Left lung (tissue), 10 donors: ENCODE measurements around the gene NOC4L. TPM values are rescaled to one million over a fixed set of nuclear protein-coding genes. Genes with fewer than 3 reads are reported as not detected.
A peak's percentile ranks its signal among the peaks of the same experiment; 100 is the strongest.

Source experiments
- ATAC-seq: fragments of 200-7000 bp; cut with Tn5 transposase; one replicate; pipeline ENCODE4 v1.9.1; 2020; ENCODE audit warnings: moderate library complexity
- DNase-seq, 4 donors: peaks; one replicate each; pipeline ENCODE4 v3.0.0-alpha.2; 2013 to 2020
- H3K27ac ChIP-seq, 2 donors: fragments of 200-600 bp; sonication (generic) in 1 of 2; one replicate each; pipeline versions ENCODE4 v1.5.0 to v1.8.0; 2020 to 2021
- H3K27me3 ChIP-seq, 2 donors: fragments of 200-600 bp; sonication (generic) in 1 of 2; one replicate each; pipeline versions ENCODE4 v1.5.0 to v1.8.0; 2020 to 2021
- H3K36me3 ChIP-seq, 2 donors: fragments of 200-600 bp; sonication (generic) in 1 of 2; one replicate each; pipeline versions ENCODE4 v1.5.0 to v1.8.0; 2020 to 2021
- H3K4me1 ChIP-seq, 2 donors: fragments of 200-600 bp; one replicate each; pipeline ENCODE4 v1.8.0; 2021
- H3K4me3 ChIP-seq, 2 donors: fragments of 200-600 bp; sonication (generic) in 1 of 2; one replicate each; pipeline versions ENCODE4 v1.5.0 to v1.8.0; 2020 to 2021; ENCODE audit warnings: mild to moderate bottlenecking in 1 of 2
- H3K9me3 ChIP-seq, 2 donors: fragments of 200-600 bp; sonication (generic) in 1 of 2; one replicate each; pipeline versions ENCODE4 v1.5.0 to v1.8.0; 2020 to 2021
- intact Hi-C, 2 donors: fragments of 100-400 bp; cut with DNase I; formaldehyde crosslinking; loops; one replicate each; pipeline versions ENCODE4 v1.11.2 to v1.14.2; 2022
- polyA plus RNA-seq, 6 donors: library from polyadenylated mRNA; unstranded; fragments of 120-200 nt; gene quantifications; one replicate each; pipeline ENCODE4 v1.2.1, GENCODE V29; 2013; ENCODE audit not compliant: insufficient read length in 6 of 6
- total RNA-seq, 2 donors: library from RNA; stranded (reverse); fragmentation: NEBNext Ultra II Directional; extraction: Animal tissue kit (Norgen Biotek cat#: 25700); gene quantifications; one replicate each; pipeline ENCODE4 v1.2.1, GENCODE V29; 2021
- TF ChIP-seq, protein P1 (sequence below), 2 donors: fragments of 200-600 bp; sonication (generic) in 1 of 2; IDR thresholded peaks; one replicate each; pipeline versions ENCODE4 v1.5.0 to v1.8.0; 2021; ENCODE audit warnings: antibody characterized with exemption in 2 of 2
- donor health status: DM: no; HTN: yes; CAD: no.
- donor health status: DM: no; HTN: no; CAD: no.

NOC4L gene
- total and polyA plus RNA-seq, 8 donors = 10.6 to 19.6 (median 12.5) TPM

DNA sequence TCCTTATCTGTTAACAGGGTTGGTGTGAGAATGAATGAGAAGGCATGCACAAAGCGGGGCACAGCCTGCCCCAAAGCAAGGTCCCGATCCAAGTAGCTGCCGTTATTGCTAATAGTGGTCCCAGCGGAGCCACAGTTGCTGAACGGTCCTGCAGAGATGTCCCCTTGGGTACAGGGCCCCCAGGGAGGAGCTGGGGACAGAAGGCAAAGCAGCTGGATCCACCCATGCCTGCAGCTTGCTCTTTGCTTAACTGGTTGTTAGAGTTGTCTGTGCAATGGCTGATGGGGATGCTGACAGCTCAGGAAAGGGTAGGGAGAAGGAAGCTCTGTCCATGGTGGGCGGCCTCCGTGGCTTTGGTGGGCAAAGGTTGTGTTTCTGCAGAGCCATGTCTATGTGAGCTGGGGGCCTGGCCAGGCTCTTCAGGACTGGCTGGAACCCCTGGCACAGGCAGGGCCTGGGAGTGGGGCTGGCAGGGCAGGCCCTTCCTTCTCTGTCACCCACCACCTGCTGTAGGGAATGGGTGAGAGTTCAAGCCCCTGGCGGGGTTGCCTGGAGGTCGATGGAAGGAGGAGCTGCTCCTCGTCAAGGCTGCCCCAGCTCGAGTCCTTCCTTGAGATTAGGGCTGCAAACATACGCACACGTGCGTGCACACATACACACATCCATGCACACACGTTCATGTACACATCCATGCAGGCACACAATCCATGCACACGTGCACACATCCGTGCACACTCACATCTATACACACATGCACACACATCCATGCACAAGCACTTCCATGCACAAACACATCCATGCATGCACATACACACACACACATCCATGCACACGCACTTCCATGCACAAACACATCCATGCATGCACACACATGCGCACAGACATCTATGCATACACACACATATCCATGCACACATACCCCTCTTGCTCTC is 35.4 kb downstream of the NOC4L start:
- Histone ChIP-seq H3K4me1 (peaks cover 0 to 4% of the 10 kb centered on the region in 2 donors), H3K27me3 (peaks cover 3 to 76% of the 10 kb centered on the region in 2 donors), H3K27ac (no peak overlapping the region), H3K9me3 (no peaks in the 10 kb centered on the region), H3K36me3 (no peaks in the 10 kb centered on the region), H3K4me3 (no peak overlapping the region)
- intact Hi-C loops = no loop called here
- peak in 1 of 4 donors; percentile 62 for DNase-seq
- TF ChIP-seq, protein P1, sequence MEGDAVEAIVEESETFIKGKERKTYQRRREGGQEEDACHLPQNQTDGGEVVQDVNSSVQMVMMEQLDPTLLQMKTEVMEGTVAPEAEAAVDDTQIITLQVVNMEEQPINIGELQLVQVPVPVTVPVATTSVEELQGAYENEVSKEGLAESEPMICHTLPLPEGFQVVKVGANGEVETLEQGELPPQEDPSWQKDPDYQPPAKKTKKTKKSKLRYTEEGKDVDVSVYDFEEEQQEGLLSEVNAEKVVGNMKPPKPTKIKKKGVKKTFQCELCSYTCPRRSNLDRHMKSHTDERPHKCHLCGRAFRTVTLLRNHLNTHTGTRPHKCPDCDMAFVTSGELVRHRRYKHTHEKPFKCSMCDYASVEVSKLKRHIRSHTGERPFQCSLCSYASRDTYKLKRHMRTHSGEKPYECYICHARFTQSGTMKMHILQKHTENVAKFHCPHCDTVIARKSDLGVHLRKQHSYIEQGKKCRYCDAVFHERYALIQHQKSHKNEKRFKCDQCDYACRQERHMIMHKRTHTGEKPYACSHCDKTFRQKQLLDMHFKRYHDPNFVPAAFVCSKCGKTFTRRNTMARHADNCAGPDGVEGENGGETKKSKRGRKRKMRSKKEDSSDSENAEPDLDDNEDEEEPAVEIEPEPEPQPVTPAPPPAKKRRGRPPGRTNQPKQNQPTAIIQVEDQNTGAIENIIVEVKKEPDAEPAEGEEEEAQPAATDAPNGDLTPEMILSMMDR (IDR thresholded peaks at IDR 0.05) = no peak
- ATAC-seq = no peak

DNA sequence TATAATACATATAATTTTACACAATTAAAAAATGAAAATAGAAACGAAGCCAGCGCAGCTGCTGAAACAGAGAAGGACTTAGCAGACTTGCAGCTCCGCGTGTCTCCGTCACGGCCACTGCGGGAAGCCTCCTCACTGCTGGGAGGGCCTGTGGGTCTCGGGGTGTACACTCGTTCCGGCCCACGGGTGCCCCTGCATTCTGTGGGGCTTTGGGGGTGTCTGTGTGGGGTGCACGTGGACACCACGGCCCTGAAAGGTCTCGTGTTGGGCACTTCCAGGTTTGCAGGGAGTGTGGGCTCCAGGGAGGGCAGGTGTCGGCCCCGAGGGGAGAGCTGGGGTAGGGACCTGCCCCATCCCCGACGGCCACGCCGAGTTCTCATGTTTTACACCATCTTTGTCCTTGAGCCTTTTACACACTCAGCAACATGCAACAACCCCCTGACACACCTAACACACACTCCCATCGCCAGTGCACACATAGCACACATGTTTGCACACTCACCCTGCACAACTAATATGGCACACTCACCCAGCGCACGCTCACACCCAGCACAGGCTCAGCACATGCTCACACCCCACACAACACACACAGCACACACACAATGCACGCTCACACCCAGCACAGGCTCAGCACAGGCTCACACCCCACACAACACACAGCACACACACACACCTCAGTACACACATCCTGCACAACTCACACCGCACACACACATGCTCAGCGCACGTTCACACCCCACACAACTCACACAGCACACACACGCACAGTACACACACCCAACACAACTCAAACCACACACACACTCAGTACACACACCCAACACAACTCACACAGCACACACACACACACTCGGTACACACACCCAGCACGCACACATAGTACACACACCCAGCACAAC is 36.6 kb downstream of the NOC4L start:
- H3K4me3 ChIP-seq = no peak overlapping the region
- no peak for ATAC-seq
- peak in 1 of 4 donors; percentile 55 for DNase-seq

DNA sequence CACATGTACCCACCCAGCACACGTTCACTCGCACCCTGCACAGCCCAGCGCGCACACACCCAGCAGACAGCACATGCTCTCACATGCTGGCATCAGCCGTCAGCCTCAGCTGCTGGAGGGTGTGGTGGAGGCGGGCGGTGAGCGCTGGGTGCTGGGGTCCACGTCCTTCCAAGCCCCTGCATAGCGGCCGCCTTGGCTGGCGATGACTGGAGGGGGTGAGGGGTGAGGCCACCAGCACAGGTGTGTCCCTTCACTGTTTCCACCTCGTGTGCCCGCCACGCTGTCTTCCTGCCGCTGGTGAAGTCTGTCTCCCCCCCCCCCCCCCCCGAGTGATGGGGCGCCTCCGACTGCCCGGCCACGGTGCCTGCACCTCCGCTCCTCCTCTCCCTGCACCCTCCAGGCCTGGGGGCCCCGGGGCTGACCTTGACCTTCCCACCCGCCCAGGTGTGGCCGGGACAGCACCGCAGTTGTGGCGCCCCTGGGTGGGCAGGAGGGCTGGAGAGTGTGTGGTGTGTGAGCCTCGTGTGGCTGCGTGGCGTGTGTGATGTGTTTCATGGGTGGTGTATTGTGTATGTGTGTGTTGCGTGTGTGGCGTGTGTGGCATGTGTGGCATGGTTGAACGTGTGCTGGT is 37.4 kb downstream of the NOC4L start:
- no peaks in the 10 kb centered on the region for H3K36me3 ChIP-seq
- H3K27ac ChIP-seq = no peak overlapping the region
- H3K4me1 ChIP-seq = peaks cover 0 to 12% of the 10 kb centered on the region in 2 donors
- ATAC-seq (no peak), DNase-seq (peak in 1 of 4 donors; percentile 71)
- intact Hi-C loops = no loop called here
- H3K27me3 ChIP-seq = peaks cover 3 to 76% of the 10 kb centered on the region in 2 donors
- TF ChIP-seq, protein P1 (IDR thresholded peaks at IDR 0.05) = no peak
- no peak overlapping the region for H3K4me3 ChIP-seq
- H3K9me3 ChIP-seq = no peaks in the 10 kb centered on the region

More for the DNA sequence above, 36.6 kb downstream of the NOC4L start:
- Histone ChIP-seq H3K27ac (no peak overlapping the region), H3K9me3 (no peaks in the 10 kb centered on the region), H3K4me1 (peaks cover 0 to 5% of the 10 kb centered on the region in 2 donors), H3K36me3 (no peaks in the 10 kb centered on the region), H3K27me3 (peaks cover 3 to 76% of the 10 kb centered on the region in 2 donors)
- TF ChIP-seq, protein P1 (IDR thresholded peaks at IDR 0.05) = no peak
- intact Hi-C loops = no loop called here

DNA sequence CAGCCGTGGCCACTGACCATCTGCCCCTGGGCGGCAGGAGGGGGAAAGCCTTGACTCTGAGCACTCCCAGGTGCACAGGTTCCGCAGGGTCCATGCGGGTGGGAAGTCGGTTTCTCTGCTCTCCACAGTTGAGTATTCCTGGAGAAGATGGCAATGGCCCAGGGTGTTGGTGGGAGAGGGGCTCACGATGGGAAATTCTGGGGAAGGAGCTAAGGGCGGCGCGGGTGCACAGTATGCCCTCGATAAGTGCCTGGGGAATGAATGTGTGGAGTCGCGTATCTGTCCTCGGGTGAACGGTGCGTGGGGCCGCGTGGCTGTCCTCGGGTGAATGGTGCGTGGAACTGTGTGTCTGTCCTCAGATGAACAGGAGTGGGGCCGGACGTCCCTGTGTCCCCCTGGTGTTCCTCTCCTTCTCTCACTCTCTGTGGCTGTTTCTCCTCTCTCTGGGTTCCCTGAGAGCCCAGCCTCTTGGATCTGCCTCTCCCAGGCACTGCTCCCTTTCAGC is 38.0 kb downstream of the NOC4L start:
- no peak overlapping the region for H3K4me3 ChIP-seq
- no peak for ATAC-seq
- H3K36me3 ChIP-seq = no peaks in the 10 kb centered on the region
- TF ChIP-seq, protein P1 (IDR thresholded peaks at IDR 0.05) = no peak
- no peaks in the 10 kb centered on the region for H3K9me3 ChIP-seq
- intact Hi-C loops = no loop called here
- DNase-seq = peak in 1 of 4 donors; percentile 63
- H3K27me3 ChIP-seq = peaks cover under 1 to 76% of the 10 kb centered on the region in 2 donors
- H3K27ac ChIP-seq = no peak overlapping the region
- H3K4me1 ChIP-seq = peaks cover 0 to 18% of the 10 kb centered on the region in 2 donors
